Activated CD4-positive, CD25-positive, alpha-beta regulatory T cell treated with anti-CD3 and anti-CD28 coated beads, Interleukin-2, amount 50 U/mL, for 72 hours (primary cell): ENCODE data around the gene KMT2B.

ENCODE experiments used
- DNase-seq: peaks from one replicate; pipeline ENCODE4 v3.0.0; 2021

Gene KMT2B

DNA sequence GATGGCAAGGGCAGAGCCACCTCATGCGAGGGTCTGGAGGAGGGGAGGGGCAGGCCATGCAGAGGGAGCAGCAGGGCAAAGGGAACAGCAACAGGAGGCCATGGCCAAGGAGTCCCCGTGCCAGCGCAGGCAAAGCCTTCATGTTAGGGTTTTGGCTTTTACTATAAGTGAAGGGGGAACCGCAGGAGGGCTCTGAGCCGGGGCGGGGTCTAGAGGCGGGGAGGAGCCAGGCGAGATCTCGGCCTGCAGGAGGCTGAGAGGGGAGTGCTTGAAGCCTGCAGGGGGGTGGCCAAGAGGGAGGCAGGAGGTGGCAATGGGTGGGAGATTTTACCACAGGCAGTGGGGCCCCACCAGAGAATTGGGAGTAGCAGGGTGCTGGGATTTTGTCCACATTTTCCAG lies 63.8 kb downstream of the KMT2B start:
- DNase-seq = no peak

GRCh38 chr19:35782589-35782988 lies 64.8 kb downstream of the KMT2B start:
- DNase-seq = no peak

DNA sequence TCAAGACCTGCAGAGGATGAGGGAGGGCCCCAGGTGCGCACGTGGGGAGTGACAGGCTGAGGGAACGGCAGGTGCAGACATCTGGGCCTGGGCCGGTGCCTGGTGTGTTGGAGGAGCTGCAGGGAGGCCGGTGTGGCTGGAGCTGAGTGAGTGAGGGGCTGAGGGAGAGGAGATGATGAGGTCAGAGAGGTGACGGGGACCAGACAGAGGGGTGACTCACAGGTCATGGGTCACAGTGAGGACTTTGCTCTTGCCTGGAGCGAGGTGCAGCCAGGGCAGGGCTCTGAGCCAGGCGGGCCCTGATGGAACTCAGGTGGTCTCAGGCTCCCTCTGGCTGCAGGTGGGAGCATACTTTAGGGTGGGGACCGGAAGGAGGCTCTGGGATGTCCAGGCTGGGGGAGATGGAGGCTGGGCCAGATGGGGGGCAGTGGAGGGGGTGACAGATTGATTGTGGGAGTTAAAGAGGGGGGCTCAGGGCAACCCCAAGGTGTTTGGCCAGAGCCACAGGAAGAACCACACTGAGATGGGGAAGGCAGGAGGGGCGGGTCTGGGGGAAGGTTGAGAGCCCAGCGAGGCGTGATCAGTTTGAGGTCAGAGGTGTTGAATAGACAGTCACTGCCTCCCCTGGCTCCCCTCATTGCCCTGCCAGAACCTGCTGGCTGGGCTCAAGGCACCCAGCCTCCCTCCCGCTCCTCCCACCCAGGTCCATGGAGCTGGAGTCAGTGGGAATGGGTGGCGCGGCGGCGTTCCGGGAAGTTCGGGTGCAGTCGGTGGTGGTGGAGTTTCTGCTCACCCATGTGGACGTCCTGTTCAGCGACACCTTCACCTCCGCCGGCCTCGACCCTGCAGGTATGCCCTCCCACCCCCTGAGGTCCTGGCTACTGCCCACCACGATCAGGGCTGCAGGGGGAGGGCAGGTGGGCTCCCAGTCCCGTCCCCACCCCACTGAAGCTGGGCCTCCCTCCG lies 65.9 kb downstream of the KMT2B start:
- DNase-seq = no peak

- no peak for DNase-seq
Observed at GRCh38 chr19:35784503-35785338, 66.9 kb downstream of the KMT2B start.

GRCh38 chr19:35785339-35785627 lies 67.5 kb downstream of the KMT2B start:
- DNase-seq = no peak

GRCh38 chr19:35786299-35787160 lies 68.7 kb downstream of the KMT2B start:
- DNase-seq = no peak

- DNase-seq = no peak
Observed at GRCh38 chr19:35787227-35787799, 69.5 kb downstream of the KMT2B start.
